Measurements from ENCODE around the gene CUBN.

- TF ChIP-seq EZH2 (IDR thresholded peaks at IDR 0.05) (no peak), POLR2AphosphoS5 (IDR thresholded peaks at IDR 0.05; ENCODE audit: borderline replicate concordance, low read depth, low read length) (no peak)
Observed at GRCh38 chr10:17126327-17126726, 3.3 kb downstream of the CUBN start.

Measured in SK-N-MC (cell line).